Smooth muscle cell of the brain vasculature (primary cell): ENCODE results near the gene SCNM1.
A peak's percentile ranks its signal among the peaks of the same experiment; 100 is the strongest.
"Not testable (repeated sequence)": the region's sequence is repeated elsewhere in the genome, so short reads cannot be mapped to it uniquely, and the experiment has no call there.

Experiments
- DNase-seq: peaks from one replicate; pipeline ENCODE4 v3.0.0-alpha.2; 2012; ENCODE audit warnings: low read depth, low spot score

SCNM1 gene

GRCh38 chr1:151146412-151147131 lies 19.4 kb upstream of the SCNM1 start, which contains the start of gene SEMA6C:
TSS of gene SEMA6C (minus strand) at chr1:151146631. CDS start at chr1:151142621, 4,010 bp downstream.
- DNase-seq: peak; percentile 75

- no peak for DNase-seq
Observed at GRCh38 chr1:151147132-151147503, 18.8 kb upstream of the SCNM1 start.

DNA sequence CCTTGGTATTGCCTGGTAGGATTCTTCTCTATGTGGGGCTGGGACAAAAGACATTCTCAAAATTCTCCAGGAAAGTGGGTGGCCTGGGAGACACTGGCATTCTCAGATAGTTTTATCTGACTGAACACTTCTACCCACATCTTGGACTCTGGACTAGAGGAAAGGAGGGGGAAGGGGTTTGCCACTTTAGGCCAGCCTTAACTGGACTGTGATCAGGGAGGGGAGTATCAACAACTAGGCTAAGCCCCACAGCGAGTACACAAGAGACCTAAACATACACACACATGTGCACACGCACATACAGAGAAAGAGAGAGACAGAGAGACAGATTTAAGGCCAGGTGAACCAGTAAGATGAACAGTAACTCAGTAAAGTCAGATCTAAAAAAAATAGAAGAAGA lies 18.3 kb upstream of the SCNM1 start:
- DNase-seq: no peak

DNA sequence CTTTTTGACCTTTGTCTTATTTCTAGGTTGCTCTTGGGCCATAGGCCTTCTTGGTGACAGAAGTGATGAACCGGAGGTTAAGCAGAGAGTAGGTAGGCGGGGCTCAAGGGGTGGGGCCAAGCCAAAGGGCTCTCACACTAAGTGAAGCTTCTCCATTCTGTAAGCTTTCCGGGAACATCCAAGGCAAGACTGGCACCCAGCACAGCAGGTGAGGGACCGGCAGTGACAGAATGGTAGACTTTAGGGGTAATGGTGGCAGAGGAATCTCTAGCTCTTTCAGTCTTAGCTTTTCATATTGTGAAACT lies 9.5 kb upstream of the SCNM1 start, which contains the start of gene TNFAIP8L2:
TNFAIP8L2 (plus strand) TSS at position 135 of the 305 bp plus-strand sequence. CDS start 2,049 bp downstream, outside the sequence.
- no peak for DNase-seq

DNA sequence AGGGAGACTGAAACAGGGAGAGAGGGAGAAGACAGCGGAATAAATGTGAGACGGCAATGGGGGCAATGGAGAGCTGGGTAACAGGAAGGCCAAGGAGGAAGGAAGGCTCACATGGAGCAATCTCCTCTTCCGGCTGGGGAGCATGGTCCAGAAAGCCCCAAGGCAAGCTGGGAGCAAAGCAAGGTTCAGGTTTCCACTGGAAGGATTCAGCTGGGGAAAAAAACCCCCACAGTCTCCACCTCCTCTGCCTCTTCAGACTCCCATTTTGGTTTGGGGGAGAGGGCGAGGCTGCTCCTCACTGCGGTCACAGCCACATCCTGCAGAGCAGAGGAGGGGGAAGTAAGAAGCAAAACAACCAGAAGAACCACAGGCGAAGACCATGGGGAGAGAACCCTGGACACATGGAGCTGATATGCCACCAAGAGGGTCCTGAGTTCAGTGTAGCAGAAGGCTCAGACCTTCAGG lies 8.8 kb upstream of the SCNM1 start:
- DNase-seq: no peak

DNA sequence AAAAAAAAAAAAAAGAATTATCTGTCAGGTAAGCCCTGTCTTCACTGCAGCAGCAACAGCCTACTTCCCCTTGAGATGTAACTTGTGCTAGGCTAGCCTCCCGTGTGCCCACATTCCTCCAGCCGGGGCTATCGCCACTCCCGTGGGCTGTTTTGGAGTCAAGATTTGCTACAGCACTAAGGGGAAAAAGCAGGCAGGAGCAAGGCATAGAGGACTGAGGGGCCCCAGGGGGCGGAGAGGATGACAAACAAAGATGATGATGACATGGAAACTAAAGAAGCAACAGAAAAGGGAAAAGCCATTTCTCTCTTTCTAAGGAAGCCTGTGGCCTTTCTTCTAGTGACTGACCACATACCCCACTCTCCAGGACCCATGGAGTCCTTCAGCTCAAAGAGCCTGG lies 7.6 kb upstream of the SCNM1 start:
- no peak for DNase-seq

DNA sequence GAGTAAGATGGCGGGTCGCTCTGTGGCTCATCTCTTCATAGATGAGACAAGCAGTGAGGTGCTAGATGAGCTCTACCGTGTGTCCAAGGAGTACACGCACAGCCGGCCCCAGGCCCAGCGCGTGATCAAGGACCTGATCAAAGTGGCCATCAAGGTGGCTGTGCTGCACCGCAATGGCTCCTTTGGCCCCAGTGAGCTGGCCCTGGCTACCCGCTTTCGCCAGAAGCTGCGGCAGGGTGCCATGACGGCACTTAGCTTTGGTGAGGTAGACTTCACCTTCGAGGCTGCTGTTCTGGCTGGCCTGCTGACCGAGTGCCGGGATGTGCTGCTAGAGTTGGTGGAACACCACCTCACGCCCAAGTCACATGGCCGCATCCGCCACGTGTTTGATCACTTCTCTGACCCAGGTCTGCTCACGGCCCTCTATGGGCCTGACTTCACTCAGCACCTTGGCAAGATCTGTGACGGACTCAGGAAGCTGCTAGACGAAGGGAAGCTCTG lies 7.1 kb upstream of the SCNM1 start:
- DNase-seq: no peak

- DNase-seq: no peak
Observed at GRCh38 chr1:151159373-151159772, 6.6 kb upstream of the SCNM1 start.

DNA sequence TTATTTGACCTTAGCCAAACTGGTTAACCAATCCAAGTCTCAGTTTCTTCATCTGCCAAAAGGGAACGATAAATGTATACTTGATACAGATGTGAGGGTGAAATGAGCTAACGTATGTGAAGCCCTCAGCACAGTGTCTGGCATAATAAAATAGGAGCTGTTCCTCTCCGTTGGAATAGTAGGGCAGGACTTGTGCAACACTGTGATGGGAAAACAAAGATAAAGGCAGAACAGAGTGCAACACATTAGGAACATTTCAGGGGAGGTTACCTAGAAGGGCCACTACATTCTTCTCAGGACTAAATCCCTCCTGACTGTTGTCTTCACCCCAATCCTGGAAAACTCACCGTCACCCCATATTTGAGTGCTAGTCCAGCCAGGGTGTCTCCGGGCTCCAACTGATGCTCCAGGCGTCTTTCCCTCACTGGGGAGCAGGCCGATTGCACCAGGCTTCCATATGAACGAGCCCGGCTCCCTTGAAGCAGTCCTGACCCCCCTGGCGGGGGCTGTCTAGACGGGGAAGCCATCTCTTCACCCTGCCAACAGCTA lies 1.1 kb upstream of the SCNM1 start:
- DNase-seq: no peak

DNA sequence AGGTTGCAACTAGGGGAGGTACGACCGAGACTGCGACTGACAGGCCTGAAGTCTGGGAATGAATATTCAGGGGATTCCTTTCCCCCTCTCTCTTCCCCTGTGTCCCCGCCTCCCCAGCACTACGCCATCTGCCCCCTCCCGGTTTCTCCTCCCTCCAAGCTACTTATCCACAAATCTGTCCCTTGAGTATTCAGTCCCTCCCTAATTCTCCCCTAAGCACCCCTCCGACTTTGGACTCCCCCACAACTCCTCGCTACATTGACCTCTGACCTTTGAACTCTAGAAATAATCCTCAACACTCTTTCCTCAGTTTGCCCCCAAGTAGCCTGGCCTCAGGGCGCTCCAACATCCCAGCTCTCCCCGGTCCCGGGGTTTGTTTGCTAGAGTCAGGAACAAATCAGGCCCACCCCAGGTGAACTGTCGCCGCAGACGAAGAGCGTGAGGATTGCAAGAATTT lies 635 bp upstream of the SCNM1 start:
- no peak for DNase-seq

DNA sequence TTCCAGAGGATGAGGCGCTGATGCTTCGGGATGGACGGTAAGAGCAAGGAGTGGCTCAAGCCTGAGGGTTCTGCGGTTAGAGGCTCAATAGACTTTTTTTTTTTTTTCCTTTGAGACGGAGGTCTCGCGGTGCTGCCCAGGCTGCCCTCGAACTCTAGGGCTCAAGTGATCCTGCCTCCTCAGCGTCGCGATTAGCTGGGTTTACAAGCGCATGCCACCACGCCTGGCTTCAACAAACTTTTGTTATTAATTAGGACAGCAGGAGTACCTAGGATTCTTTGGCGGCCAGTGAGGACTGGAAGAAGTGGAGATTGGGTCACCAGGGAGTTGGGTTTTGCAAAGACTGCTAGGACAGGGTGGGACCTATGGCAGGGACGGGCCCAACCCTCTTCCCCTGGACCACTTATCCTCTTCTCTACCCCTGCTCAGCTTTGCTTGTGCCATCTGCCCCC lies 587 bp downstream of the SCNM1 start:
- no peak for DNase-seq

GRCh38 chr1:151167116-151167515 lies 1.2 kb downstream of the SCNM1 start:
- no peak for DNase-seq

DNA sequence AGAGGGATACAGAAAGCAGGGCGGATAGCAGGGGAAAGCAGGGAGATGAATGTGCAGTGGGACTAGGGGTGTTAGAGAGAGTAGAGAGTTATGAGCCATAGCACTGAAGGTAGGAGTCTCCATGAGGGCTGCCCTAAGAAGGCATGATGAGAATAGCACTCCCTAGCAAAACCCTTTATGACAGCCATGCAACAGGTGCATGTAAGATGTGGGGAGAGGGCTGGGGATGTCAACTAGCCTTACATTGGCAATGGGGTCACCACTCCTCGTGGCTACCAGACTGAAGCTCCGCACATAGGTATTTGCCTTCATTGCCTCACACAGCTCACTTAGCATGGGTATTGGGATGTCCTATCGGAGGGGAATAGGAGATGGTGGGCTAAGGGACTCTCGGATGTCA lies 5.2 kb downstream of the SCNM1 start:
- no peak for DNase-seq

DNA sequence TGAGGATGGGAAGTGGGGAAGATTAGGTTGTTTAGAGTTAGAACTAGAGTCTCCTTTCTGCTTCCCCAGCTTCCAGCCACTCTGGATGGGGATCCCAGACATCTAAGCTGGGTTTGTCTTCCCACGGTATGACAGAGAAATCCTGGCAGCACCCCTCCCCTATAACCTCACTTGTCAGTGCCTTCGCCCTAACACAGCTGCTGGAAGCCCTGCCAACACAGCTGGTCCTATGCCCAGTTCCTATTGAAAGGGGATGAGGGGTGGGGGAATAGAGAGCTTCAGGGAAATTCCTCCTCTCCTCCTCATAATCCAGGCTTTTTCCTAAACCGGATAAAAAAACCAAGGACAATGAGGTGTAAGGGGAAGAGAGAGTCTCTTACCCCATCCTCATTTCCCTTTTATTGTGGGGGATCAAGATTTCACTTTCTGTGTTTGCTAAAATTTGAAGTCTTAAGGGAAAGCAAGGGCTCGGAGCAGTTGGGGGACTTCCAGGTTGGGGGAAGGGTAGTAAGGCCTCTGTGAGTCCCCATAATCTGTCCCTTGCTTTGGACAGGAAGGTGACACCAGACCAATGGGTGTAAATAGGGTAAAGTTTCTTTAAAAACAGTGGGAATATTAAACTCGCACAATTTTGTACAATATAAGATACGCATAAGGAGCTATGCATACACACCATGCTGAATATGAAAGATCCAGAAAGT lies 9.2 kb downstream of the SCNM1 start:
- no peak for DNase-seq

GRCh38 chr1:151175863-151176262 lies 9.9 kb downstream of the SCNM1 start, which contains the start of gene TMOD4:
TSS of gene TMOD4 (minus strand) at chr1:151175981. CDS start at chr1:151174875, 1,106 bp downstream.
- DNase-seq: no peak

- DNase-seq: no peak
Observed at GRCh38 chr1:151176514-151177045, 10.6 kb downstream of the SCNM1 start.

DNA sequence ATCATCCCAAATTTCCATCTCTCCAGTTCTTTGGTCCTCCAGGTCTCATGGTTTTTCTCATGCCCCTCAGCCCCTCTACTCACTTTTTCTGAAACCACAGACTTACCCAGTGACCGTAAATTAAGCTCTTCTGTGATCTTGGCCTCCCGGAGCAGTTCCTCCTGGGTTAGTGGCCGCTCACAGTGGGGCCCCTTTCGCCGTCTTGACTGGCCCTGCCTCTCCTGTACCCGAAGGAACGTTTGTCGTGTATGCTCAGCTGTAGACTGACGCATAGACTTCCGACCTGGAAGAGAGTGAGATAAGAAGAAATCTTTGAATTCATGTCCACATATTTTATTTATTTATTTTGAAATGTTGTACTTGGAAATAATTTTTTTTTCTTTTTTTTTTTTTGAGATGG lies 18.3 kb downstream of the SCNM1 start:
- no peak for DNase-seq

DNA sequence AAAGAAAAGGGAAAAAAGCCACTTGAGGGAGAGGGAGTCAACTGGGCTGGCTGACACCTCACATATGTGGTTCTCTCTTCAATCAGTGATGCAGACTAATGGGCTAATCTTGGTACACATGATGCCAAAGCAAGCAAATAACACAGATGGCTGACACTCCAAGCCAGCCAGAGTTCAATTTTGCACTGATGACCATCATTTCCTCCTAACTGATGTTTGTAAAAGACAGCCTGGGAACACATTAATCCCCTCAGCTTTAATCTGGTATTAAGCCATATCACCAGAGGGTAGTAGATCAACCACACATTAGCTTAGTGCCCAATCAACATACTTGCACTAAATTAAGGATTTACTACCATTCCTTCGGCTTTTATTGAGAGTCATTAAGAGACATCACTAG lies 21.3 kb downstream of the SCNM1 start:
- DNase-seq: no peak

DNA sequence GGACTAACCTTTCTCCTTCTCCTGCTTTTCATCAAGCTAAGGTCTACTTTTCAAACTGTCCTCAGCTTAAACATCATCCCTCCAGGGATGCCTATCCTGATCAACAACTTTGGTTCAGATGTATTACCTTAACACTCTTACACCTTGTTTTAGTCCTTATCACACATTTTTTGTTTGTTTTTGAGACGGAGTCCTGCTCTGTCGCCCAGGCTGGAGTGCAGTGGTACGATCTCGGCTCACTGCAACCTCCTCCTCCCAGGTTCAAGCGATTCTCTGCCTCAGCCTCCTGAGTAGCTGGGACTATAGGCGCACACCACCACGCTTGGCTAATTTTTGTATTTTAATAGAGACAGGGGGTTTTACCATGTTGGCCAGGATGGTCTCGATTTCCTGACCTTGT lies 22.7 kb downstream of the SCNM1 start:
- DNase-seq: not testable (repeated sequence)

DNA sequence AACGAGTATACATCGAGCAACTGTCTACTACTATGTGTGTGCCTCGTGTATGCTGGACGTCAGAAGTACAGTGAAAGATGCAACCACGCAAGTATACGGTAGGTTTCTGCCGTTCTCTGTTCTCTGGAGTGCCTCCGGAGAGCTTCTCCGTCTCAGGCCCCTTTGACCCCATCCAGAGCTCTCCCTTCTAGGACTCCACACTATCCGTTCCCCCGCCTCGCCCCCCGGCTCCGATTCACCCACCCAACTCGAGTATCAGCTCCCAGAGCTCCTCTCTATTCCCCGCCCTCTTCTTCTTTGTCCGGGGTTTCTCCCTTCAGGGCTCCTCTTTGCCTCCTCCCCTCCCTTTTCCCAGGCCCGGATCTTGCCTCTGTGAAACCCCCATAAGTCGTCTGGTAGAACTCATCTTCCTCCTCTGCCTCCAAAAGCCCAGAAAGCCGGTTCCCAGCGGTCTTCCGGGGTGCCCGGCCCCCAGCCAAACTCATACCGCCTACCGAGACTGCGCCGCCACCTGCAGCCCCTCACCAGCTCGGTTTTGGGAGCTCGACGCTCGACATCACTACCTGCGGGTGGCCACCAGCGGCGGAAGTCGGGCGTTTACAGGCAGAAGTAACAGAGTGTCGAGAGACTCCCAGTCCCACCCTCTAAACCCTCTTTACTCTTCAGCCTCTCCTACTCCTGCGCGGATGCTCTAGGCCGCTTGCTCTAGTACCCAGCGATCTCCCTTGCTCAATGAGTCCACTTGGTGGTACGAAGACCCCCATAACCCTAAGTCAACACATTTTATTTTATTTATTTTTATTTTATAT lies 23.9 kb downstream of the SCNM1 start, which contains the start of gene VPS72:
VPS72 (minus strand) TSS at position 561 of the 809 bp plus-strand sequence; CDS start at position 485, 76 bp downstream.
- peak; percentile 58 for DNase-seq

DNA sequence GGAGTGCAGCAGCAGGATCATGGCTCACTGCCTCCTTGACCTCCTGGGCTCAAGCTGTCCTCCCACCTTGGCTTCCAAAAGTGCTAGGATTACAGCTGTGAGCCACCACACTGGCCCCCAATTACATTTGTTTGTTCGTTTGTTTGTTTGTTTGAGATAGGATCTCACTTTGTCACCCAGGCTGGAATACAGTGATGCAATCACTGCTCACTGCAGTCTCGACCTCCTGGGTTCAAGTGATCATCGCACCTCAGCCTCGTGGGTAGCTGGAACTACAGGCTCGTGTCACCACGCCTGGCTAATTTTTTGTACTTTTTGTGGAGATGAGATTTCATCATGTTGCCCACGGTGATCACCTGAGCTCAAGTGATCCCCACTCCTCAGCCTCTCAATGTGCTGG lies 26.1 kb downstream of the SCNM1 start:
- no peak for DNase-seq
